ENCODE measurements around the gene LAMA1. TPM values are rescaled to one million over a fixed set of nuclear protein-coding genes. Genes with fewer than 3 reads are reported as not detected.

LAMA1 gene
- total RNA-seq, 4 donors from 2014 or later: 1.1 to 4.6 (median 1.3) TPM

- no peak for TF ChIP-seq CTCF (IDR thresholded peaks at IDR 0.05; ENCODE audit: low read depth)
These were observed 12.3 kb downstream of the LAMA1 start for GRCh38 chr18:7105268-7105667.

- no peak for TF ChIP-seq CTCF (IDR thresholded peaks at IDR 0.05; ENCODE audit: low read depth)
These were observed 12.9 kb downstream of the LAMA1 start for GRCh38 chr18:7104649-7105048.

GRCh38 chr18:7102131-7102530 lies 15.5 kb downstream of the LAMA1 start:
- no peak for TF ChIP-seq CTCF (IDR thresholded peaks at IDR 0.05; ENCODE audit: low read depth)

- TF ChIP-seq CTCF (IDR thresholded peaks at IDR 0.05; ENCODE audit: low read depth): no peak
These were observed 20.8 kb downstream of the LAMA1 start for GRCh38 chr18:7096838-7097237.

GRCh38 chr18:7094427-7094826 lies 23.2 kb downstream of the LAMA1 start:
- TF ChIP-seq CTCF (IDR thresholded peaks at IDR 0.05; ENCODE audit: low read depth): no peak

GRCh38 chr18:7090771-7091170 lies 26.8 kb downstream of the LAMA1 start:
- no peak for TF ChIP-seq CTCF (IDR thresholded peaks at IDR 0.05; ENCODE audit: low read depth)

- TF ChIP-seq CTCF (IDR thresholded peaks at IDR 0.05; ENCODE audit: low read depth): no peak
These were observed 28.2 kb downstream of the LAMA1 start for GRCh38 chr18:7089369-7089768.
